ENCODE measurements around the gene DCUN1D2.
"Not testable (repeated sequence)": the region's sequence is repeated elsewhere in the genome, so short reads cannot be mapped to it uniquely, and the experiment has no call there.

Gene DCUN1D2

GRCh38 chr13:113442354-113442984 is 48.0 kb downstream of the DCUN1D2 start:
- no peak for DNase-seq

GRCh38 chr13:113441661-113442060 is 48.9 kb downstream of the DCUN1D2 start:
- DNase-seq = no peak

GRCh38 chr13:113437408-113438010 is 53.0 kb downstream of the DCUN1D2 start:
- no peak for DNase-seq

GRCh38 chr13:113436866-113437265 is 53.6 kb downstream of the DCUN1D2 start:
- DNase-seq = not testable (repeated sequence)

- not testable (repeated sequence) for DNase-seq
Measured at GRCh38 chr13:113435907-113436306, 54.6 kb downstream of the DCUN1D2 start.

GRCh38 chr13:113433391-113433916 is 57.1 kb downstream of the DCUN1D2 start:
- no peak for DNase-seq

GRCh38 chr13:113432506-113433270 is 57.8 kb downstream of the DCUN1D2 start:
- DNase-seq = peak; percentile 29

- no peak for DNase-seq
Measured at GRCh38 chr13:113431171-113431570, 59.3 kb downstream of the DCUN1D2 start.

GRCh38 chr13:113430378-113431110 is 60.0 kb downstream of the DCUN1D2 start:
- DNase-seq = peak; percentile 22

GRCh38 chr13:113429608-113429985 is 60.9 kb downstream of the DCUN1D2 start:
- DNase-seq = no peak

GRCh38 chr13:113428871-113429607 is 61.5 kb downstream of the DCUN1D2 start:
- DNase-seq = peak; percentile 28

GRCh38 chr13:113428469-113428865 is 62.0 kb downstream of the DCUN1D2 start:
- no peak for DNase-seq

- DNase-seq = no peak
Measured at GRCh38 chr13:113427562-113428468, 62.7 kb downstream of the DCUN1D2 start.

- no peak for DNase-seq
Measured at GRCh38 chr13:113426591-113426986, 63.9 kb downstream of the DCUN1D2 start.

GRCh38 chr13:113425941-113426590 is 64.4 kb downstream of the DCUN1D2 start:
- DNase-seq = no peak

GRCh38 chr13:113423520-113424163 is 66.9 kb downstream of the DCUN1D2 start:
- peak; percentile 66 for DNase-seq

- DNase-seq = peak; percentile 35
Measured at GRCh38 chr13:113422807-113423519, 67.5 kb downstream of the DCUN1D2 start.

- DNase-seq = peak; percentile 85
Measured at GRCh38 chr13:113421673-113422270, 68.7 kb downstream of the DCUN1D2 start.
